ENCODE results near the gene KLHL26. TPM values are rescaled to one million over a fixed set of nuclear protein-coding genes. Genes with fewer than 3 reads are reported as not detected.

Gene KLHL26
- total and polyA plus RNA-seq, 9 of the 15 experiments (the other 6 are each of a cell fraction or from before 2014, with no cell fraction given) = 0.13 to 13.3 (median 1.4) TPM

- TF ChIP-seq ZBTB40 (IDR thresholded peaks at IDR 0.05) (no peak), ZBTB40 (CRISPR knock-in tag; IDR thresholded peaks at IDR 0.05) (no peak), IRF1 (CRISPR knock-in tag; IDR thresholded peaks at IDR 0.05; ENCODE audit: borderline replicate concordance) (no peak), ZNF699 (CRISPR knock-in tag; IDR thresholded peaks at IDR 0.05; ENCODE audit: insufficient replicate concordance) (no peak), CHD2 (IDR thresholded peaks at IDR 0.05; ENCODE audit: low read depth, low read length) (no peak), NCOA2 (IDR thresholded peaks at IDR 0.05; ENCODE audit: partially characterized antibody in 2 of 2) (no peak), SNIP1 (IDR thresholded peaks at IDR 0.05; ENCODE audit: low read depth) (no peak), FOXP1 (CRISPR knock-in tag; IDR thresholded peaks at IDR 0.05) (no peak), MYNN (IDR thresholded peaks at IDR 0.05) (no peak), MYNN (CRISPR knock-in tag; IDR thresholded peaks at IDR 0.05) (no peak), ZNF184 (CRISPR knock-in tag; IDR thresholded peaks at IDR 0.05) (no peak), GTF2B (IDR thresholded peaks at IDR 0.05; ENCODE audit: extremely low read depth, insufficient read length) (no peak), FOS (IDR thresholded peaks at IDR 0.05; ENCODE audit: extremely low read depth, insufficient read length) (no peak), YBX1 (IDR thresholded peaks at IDR 0.05) (no peak), HNRNPK (IDR thresholded peaks at IDR 0.05; ENCODE audit: low read depth, low read length, poor library complexity, severe bottlenecking) (no peak), ZBTB49 (CRISPR knock-in tag; IDR thresholded peaks at IDR 0.05; ENCODE audit: borderline replicate concordance) (no peak)
Observed at GRCh38 chr19:18700501-18701249, 63.8 kb downstream of the KLHL26 start (continued).
